OCI-LY7 (cell line): ENCODE data around the gene CLEC16A. TPM values are rescaled to one million over a fixed set of nuclear protein-coding genes. Genes with fewer than 3 reads are reported as not detected.

Experiments used
- BruUV-seq: library from RNA; stranded (reverse); fragments of 400-500 nt; replicated peaks from 2 replicates; lab custom pipeline; 2021; lab: Mats Ljungman, UMichigan
- CTCF ChIA-PET: fragments of 300-600 bp; sonication (Branson Sonifier 250); formaldehyde crosslinking; loops from one replicate; lab custom pipeline; 2022; ENCODE audit warnings: antibody characterized with exemption; ENCODE audit not compliant: unreplicated experiment; lab: Charles Lee
- POLR2A ChIA-PET: fragments of 300-600 bp; sonication (Branson Sonifier 250); formaldehyde crosslinking; loops from one replicate; lab custom pipeline; 2022; ENCODE audit warnings: antibody characterized with exemption; lab: Charles Lee
- DNase-seq: peaks from one replicate; pipeline ENCODE4 v3.0.0-alpha.2; 2015; ENCODE audit warnings: low spot score
- H2AFZ ChIP-seq: fragments of 200-600 bp; sonication (generic), shearing (Covaris generic); 2 replicates; pipeline ENCODE4 v1.6.1; 2014; ENCODE audit warnings: mild to moderate bottlenecking, antibody characterized with exemption, low read length, moderate library complexity
- H3K27ac ChIP-seq: fragments of 200-600 bp; sonication (generic); 2 replicates; pipeline ENCODE4 v1.5.1; 2014; ENCODE audit warnings: mixed run types, low read depth, mild to moderate bottlenecking, moderate library complexity, low read length, inconsistent platforms; ENCODE audit not compliant: poor library complexity, severe bottlenecking
- H3K36me3 ChIP-seq: fragments of 200-600 bp; sonication (generic); 2 replicates; pipeline ENCODE4 v1.6.1; 2014; ENCODE audit warnings: mild to moderate bottlenecking, antibody characterized with exemption, low read length, moderate library complexity, mixed read lengths; ENCODE audit not compliant: insufficient read depth
- H3K4me1 ChIP-seq: fragments of 200-600 bp; sonication (generic); 2 replicates; pipeline ENCODE4 v1.5.1; 2014; ENCODE audit warnings: mild to moderate bottlenecking, low read length; ENCODE audit not compliant: insufficient read depth, poor library complexity, severe bottlenecking
- H3K4me2 ChIP-seq: fragments of 200-600 bp; sonication (generic); 2 replicates; pipeline ENCODE4 v1.6.1; 2014; ENCODE audit warnings: mild to moderate bottlenecking, low read length
- H3K4me3 ChIP-seq: fragments of 200-600 bp; sonication (generic); 2 replicates; pipeline ENCODE4 v1.5.1; 2014; ENCODE audit warnings: mild to moderate bottlenecking, low read depth, low read length; ENCODE audit not compliant: poor library complexity, severe bottlenecking
- H3K79me2 ChIP-seq: fragments of 200-600 bp; sonication (generic); 2 replicates; pipeline ENCODE4 v1.6.1; 2016; ENCODE audit warnings: low read depth, mild to moderate bottlenecking, low read length, moderate library complexity, mixed read lengths; ENCODE audit not compliant: insufficient read depth
- H3K9me2 ChIP-seq: fragments of 200-600 bp; sonication (generic); 2 replicates; pipeline ENCODE4 v1.6.1; 2016; ENCODE audit warnings: mild to moderate bottlenecking, low read length, mixed read lengths; ENCODE audit not compliant: insufficient read depth
- H3K9me3 ChIP-seq: fragments of 200-600 bp; sonication (generic); 2 replicates; pipeline ENCODE4 v1.6.1; 2014; ENCODE audit warnings: mild to moderate bottlenecking, mixed run types, low read length, mixed read lengths
- H4K20me1 ChIP-seq: fragments of 200-600 bp; sonication (generic); 2 replicates; pipeline ENCODE4 v1.6.1; 2014; ENCODE audit warnings: mild to moderate bottlenecking, antibody characterized with exemption, low read length, moderate library complexity, mixed read lengths; ENCODE audit not compliant: insufficient read depth
- EZH2phosphoT487 ChIP-seq: fragments of 200-600 bp; sonication (generic); IDR thresholded peaks from 2 replicates; pipeline ENCODE4 v1.6.1; 2018; ENCODE audit warnings: low read depth, borderline replicate concordance, mild to moderate bottlenecking, mixed run types, antibody characterized with exemption, low read length, moderate library complexity, mixed read lengths
- intact Hi-C: fragments of 100-400 bp; cut with micrococcal nuclease; formaldehyde crosslinking; loops from one replicate; pipeline ENCODE4 v1.10.0; 2022; ENCODE audit not compliant: unreplicated experiment
- total RNA-seq, 2 experiments: library from RNA; depleted of rRNA in 1 of 2; stranded (reverse); fragments of >200 nt in 1 of 2; shearing (Covaris generic) in 1 of 2; gene quantifications; 2 replicates each; pipeline ENCODE4 v1.2.3, GENCODE V29; 2014 to 2022
- TF ChIP-seq, protein P1 (sequence below): fragments of 200-600 bp; sonication (generic); conservative IDR thresholded peaks from 2 replicates; pipeline ENCODE4 v1.5.1; 2014; ENCODE audit warnings: mild to moderate bottlenecking, antibody characterized with exemption, low read length, moderate library complexity, mixed read lengths

Gene CLEC16A
- total RNA-seq, 2 experiments from 2014 or later, result 26.2 to 50.9 TPM

DNA sequence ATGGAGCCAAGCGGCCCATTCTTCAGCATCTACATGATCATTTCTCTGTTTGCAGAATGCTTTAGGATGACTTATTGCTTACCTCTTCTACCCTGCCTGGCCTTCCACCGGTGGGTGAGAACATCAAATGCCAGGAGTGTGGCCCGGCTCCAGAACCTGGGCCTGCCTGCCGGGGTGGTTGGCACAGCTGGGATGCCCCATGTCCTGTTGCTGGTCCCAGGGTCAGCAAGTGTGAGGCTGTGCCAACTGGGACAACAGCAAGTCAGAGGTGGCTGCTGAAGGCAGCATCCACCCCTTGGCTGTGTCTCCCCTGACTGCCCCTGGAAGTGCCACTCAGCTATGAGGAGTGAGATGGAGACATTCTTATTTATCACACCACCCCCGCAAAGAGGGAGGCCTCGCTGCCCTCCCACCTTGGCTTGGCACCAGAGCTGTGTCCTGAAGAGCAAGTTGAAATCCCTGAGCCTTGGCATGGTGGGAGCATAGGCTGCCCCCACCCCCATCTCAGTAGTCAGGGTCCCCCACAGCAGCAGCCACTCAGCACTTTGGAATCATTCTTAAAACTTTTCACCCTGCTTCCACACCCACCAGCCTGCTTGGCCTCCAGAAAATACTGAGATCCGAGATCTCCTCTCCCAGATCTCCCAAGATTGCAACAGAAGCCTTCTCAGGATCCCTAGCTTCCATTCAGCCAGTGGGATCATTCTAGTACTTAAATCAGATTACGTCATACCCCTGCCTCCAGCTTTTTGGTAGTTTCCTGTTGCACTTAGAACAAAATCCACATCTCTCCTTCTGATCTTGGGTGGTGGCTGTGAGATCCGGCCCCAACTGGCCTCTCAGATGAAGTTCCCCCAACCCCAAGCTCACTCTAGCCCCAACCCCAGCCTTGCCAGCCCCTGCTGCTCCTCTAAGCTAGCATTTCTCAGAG lies 184.1 kb downstream of the CLEC16A start:
- Histone ChIP-seq H3K79me2 (no peaks in the 10 kb centered on the region), H3K9me3 (no peaks in the 10 kb centered on the region), H3K9me2 (no peaks in the 10 kb centered on the region), H3K27ac (no peak overlapping the region), H2AFZ (no peak overlapping the region), H4K20me1 (no peaks in the 10 kb centered on the region), H3K4me3 (no peak overlapping the region), H3K4me1 (no peaks in the 10 kb centered on the region), H3K36me3 (peaks cover 43% of the 10 kb centered on the region; the same call in 1 of the 2 replicates), H3K4me2 (no peak overlapping the region)
- TF ChIP-seq EZH2phosphoT487, result no peak
- intact Hi-C loops, result no loop called here
- ChIA-PET CTCF (no interaction called here), POLR2A (no interaction called here)
- no peak for DNase-seq
- no TSS peak for BruUV-seq

DNA sequence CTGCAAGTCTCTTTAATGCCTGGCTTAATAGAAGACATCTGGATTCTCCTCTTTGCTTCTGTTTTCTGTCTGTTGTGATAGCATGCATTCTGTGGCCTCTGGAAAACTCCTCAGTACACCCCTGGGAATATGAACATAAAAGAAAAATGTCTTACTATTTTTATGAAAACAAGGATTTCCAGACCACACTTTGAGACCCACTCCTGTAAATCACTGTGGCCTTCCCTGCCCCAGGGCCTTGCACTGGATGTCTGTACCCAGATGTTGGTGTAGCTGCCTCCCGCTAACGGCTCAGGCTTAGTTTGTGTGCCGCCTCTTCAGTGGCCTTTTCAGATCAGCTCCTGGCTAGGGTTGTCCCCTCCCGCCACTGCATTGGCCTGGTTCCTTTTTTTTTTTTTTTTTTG lies 185.0 kb downstream of the CLEC16A start:
- H3K79me2 ChIP-seq, result no peaks in the 10 kb centered on the region
- no peak for DNase-seq
- no peaks in the 10 kb centered on the region for H3K4me1 ChIP-seq
- H3K36me3 ChIP-seq, result peaks cover 34% of the 10 kb centered on the region; the same call in 1 of the 2 replicates
- TF ChIP-seq EZH2phosphoT487, result no peak
- TF ChIP-seq, protein P1, sequence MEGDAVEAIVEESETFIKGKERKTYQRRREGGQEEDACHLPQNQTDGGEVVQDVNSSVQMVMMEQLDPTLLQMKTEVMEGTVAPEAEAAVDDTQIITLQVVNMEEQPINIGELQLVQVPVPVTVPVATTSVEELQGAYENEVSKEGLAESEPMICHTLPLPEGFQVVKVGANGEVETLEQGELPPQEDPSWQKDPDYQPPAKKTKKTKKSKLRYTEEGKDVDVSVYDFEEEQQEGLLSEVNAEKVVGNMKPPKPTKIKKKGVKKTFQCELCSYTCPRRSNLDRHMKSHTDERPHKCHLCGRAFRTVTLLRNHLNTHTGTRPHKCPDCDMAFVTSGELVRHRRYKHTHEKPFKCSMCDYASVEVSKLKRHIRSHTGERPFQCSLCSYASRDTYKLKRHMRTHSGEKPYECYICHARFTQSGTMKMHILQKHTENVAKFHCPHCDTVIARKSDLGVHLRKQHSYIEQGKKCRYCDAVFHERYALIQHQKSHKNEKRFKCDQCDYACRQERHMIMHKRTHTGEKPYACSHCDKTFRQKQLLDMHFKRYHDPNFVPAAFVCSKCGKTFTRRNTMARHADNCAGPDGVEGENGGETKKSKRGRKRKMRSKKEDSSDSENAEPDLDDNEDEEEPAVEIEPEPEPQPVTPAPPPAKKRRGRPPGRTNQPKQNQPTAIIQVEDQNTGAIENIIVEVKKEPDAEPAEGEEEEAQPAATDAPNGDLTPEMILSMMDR, result no peak
- no peak overlapping the region for H3K4me3 ChIP-seq
- POLR2A ChIA-PET, result interaction anchor here (0.6 to 1.1 kb wide), 3 partner anchors 10 to 344 kb away, joined by 3 to 5 read pairs (median 4); no protein-coding TSS in a partner anchor
- no peak overlapping the region for H2AFZ ChIP-seq
- intact Hi-C loops, result no loop called here
- H3K4me2 ChIP-seq, result no peak overlapping the region
- no peaks in the 10 kb centered on the region for H3K9me3 ChIP-seq
- H4K20me1 ChIP-seq, result no peaks in the 10 kb centered on the region
- no peak overlapping the region for H3K27ac ChIP-seq
- H3K9me2 ChIP-seq, result no peaks in the 10 kb centered on the region
- no TSS peak for BruUV-seq
- CTCF ChIA-PET, result no interaction called here

DNA sequence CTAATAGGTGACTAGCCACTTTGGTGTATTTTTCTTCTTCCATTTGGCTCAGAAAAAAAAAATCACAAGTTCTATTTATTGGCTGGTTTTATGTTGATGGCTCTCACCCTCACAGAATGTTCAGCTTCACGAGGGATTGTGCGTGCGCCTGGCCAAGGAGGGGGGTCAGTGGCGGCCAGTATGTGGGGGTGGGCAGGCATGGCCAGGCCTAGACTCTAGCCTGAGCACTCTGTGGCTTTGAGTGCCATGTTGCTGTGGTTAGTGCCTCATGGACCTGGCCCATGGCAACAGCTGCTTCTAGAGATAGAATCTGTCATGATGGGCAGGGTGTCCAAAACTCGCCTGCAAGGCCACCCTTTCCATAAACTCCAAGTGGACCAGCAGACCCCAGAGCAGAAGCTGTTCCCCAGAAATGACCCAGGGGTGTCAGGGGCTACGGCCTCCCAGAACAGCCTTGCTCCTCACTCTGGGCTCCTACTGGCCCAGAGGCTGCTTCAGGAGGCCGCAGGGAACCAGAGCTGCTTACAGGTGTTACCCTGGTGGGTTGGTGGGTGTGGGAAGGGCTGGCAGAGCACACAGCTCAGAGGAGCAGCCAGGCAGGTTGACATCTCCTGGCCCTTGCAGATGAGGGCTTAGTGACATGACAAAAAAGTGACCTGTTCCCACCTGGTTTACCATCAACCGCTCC lies 186.8 kb downstream of the CLEC16A start:
- peaks cover 18% of the 10 kb centered on the region; the same call in 1 of the 2 replicates for H3K36me3 ChIP-seq
- CTCF ChIA-PET, result interaction anchor here (0.6 kb wide), 1 partner anchor 15 kb away, joined by 9 read pairs; no protein-coding TSS in a partner anchor
- TF ChIP-seq, protein P1, result no peak
- no peak for TF ChIP-seq EZH2phosphoT487

More for the DNA sequence above, 186.8 kb downstream of the CLEC16A start:
- Histone ChIP-seq H3K9me2 (no peaks in the 10 kb centered on the region), H4K20me1 (no peaks in the 10 kb centered on the region), H3K27ac (no peak overlapping the region), H3K4me2 (no peak overlapping the region), H3K4me3 (no peak overlapping the region), H2AFZ (no peak overlapping the region), H3K79me2 (no peaks in the 10 kb centered on the region), H3K9me3 (no peaks in the 10 kb centered on the region), H3K4me1 (no peaks in the 10 kb centered on the region)
- DNase-seq, result no peak
- intact Hi-C loops, result no loop called here
- POLR2A ChIA-PET, result no interaction called here
- no TSS peak for BruUV-seq
